PC-9 (cell line): ENCODE measurements around the gene PLXDC2.

ENCODE experiments used
- CTCF ChIP-seq: fragments of 200-600 bp; sonication (generic); conservative IDR thresholded peaks from 2 replicates; pipeline ENCODE4 v1.6.1; 2017; ENCODE audit warnings: mixed run types, antibody characterized with exemption, mild to moderate bottlenecking, moderate library complexity
- EZH2 ChIP-seq: fragments of 200-600 bp; sonication (generic); IDR thresholded peaks from 2 replicates; pipeline ENCODE4 v1.8.0; 2017; ENCODE audit warnings: antibody characterized with exemption, low read depth

GRCh38 chr10:19818876-19819275 lies 2.6 kb downstream of the PLXDC2 start:
- TF ChIP-seq CTCF (no peak), EZH2 (no peak)
